NB4 (cell line): ENCODE results near the gene CCDC194.
A peak's percentile ranks its signal among the peaks of the same experiment; 100 is the strongest.

ENCODE experiments used
- MYC ChIP-seq: IDR thresholded peaks from 2 replicates; pipeline ENCODE4 v1.6.1; 2011; ENCODE audit warnings: low read depth, low read length
- POLR2A ChIP-seq: IDR thresholded peaks from 2 replicates; pipeline ENCODE4 v1.6.1; 2011; ENCODE audit warnings: mild to moderate bottlenecking; ENCODE audit not compliant: insufficient read length; ENCODE audit errors: extremely low read depth
- TF ChIP-seq, protein P1 (sequence below): IDR thresholded peaks from one replicate; pipeline ENCODE4 v1.5.1; 2012; ENCODE audit warnings: low read depth, low read length
- TF ChIP-seq, protein P2 (sequence below): IDR thresholded peaks from 2 replicates; pipeline ENCODE4 v1.6.1; 2011; ENCODE audit warnings: low read depth, low read length

DNA sequence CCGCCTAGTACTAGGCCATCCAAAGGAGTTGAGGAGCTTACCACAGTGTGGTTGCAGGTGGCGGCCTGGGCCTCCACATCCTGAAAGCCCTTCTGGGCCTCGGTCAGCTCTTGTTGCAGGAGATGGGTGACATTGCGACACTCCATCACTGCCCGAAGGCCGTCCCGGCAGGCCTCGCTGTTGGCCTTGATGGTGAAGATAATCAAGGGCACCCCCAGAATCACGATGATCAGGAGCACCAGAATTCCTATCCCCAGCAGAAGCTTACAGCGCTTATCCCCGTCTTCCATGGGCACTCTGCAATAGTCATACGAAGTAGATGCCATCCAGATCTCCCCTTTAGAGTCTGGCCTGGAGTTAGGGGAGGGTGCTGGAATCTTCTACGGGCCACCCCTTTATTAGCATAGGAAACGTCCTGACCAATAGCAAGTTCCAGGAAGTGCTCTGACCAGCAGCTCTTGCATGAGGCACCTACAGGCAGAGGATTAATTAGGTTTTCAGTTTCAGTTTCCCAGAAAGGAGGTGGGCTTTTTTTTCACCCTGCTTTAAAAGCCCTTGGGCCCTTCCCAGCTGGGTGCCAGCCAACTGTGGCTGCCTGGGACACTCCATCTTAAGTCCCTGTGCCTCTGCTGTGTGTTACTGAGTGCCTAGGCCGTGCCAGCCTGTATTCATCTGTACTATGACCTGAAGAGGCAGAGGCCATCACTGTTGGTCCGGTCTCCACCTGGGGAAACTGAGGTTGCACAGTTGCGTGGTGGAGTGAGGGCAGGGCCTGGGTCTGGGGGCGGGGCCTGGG lies 11.5 kb upstream of the CCDC194 start, which contains the start of gene BST2:
- TF ChIP-seq POLR2A (peak; percentile 72), MYC (no peak; the same call in 1 of the 2 replicates)
- TF ChIP-seq, protein P1, sequence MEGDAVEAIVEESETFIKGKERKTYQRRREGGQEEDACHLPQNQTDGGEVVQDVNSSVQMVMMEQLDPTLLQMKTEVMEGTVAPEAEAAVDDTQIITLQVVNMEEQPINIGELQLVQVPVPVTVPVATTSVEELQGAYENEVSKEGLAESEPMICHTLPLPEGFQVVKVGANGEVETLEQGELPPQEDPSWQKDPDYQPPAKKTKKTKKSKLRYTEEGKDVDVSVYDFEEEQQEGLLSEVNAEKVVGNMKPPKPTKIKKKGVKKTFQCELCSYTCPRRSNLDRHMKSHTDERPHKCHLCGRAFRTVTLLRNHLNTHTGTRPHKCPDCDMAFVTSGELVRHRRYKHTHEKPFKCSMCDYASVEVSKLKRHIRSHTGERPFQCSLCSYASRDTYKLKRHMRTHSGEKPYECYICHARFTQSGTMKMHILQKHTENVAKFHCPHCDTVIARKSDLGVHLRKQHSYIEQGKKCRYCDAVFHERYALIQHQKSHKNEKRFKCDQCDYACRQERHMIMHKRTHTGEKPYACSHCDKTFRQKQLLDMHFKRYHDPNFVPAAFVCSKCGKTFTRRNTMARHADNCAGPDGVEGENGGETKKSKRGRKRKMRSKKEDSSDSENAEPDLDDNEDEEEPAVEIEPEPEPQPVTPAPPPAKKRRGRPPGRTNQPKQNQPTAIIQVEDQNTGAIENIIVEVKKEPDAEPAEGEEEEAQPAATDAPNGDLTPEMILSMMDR: no peak
- TF ChIP-seq, protein P2, sequence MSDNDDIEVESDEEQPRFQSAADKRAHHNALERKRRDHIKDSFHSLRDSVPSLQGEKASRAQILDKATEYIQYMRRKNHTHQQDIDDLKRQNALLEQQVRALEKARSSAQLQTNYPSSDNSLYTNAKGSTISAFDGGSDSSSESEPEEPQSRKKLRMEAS: peak; percentile 16; the same call in 1 of the 2 replicates
